ENCODE results near the gene ATP6V1B1.

ATP6V1B1 gene

DNA sequence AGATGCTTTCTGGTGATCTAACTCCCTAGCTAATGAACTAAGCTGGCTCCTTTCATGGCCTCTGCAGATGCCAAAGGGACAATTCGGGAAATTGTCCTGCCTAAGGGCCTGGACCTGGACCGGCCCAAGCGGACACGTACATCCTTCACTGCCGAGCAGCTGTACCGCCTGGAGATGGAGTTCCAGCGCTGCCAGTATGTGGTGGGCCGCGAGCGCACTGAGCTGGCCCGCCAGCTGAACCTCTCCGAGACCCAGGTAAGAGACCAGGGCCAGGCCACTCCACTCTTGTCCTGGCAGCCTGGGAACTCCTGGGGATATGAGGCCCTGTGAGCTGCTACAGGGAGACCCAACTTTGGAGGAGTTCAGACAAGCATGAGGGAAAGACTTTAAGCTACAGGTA lies 14.7 kb upstream of the ATP6V1B1 start:
- TF ChIP-seq YY1 (IDR thresholded peaks at IDR 0.05; ENCODE audit: low read depth): no peak
- TF ChIP-seq CEBPB (IDR thresholded peaks at IDR 0.05): no peak
- no peak for TF ChIP-seq RAD21 (IDR thresholded peaks at IDR 0.05; ENCODE audit: low read depth)
- TF ChIP-seq TAF1 (IDR thresholded peaks at IDR 0.05; ENCODE audit: low read depth): no peak
- TF ChIP-seq EP300 (IDR thresholded peaks at IDR 0.05; ENCODE audit: borderline replicate concordance): no peak
- TF ChIP-seq TCF12 (IDR thresholded peaks at IDR 0.05; ENCODE audit: low read depth): no peak
- no peak for TF ChIP-seq CREB1 (IDR thresholded peaks at IDR 0.05; ENCODE audit: low read depth)
- TF ChIP-seq EGR1 (IDR thresholded peaks at IDR 0.05): no peak
- TF ChIP-seq, protein P1, sequence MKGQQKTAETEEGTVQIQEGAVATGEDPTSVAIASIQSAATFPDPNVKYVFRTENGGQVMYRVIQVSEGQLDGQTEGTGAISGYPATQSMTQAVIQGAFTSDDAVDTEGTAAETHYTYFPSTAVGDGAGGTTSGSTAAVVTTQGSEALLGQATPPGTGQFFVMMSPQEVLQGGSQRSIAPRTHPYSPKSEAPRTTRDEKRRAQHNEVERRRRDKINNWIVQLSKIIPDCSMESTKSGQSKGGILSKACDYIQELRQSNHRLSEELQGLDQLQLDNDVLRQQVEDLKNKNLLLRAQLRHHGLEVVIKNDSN (IDR thresholded peaks at IDR 0.05): no peak
- TF ChIP-seq NFIC (IDR thresholded peaks at IDR 0.05): no peak
- no peak for TF ChIP-seq TEAD4 (IDR thresholded peaks at IDR 0.05)
- TF ChIP-seq, protein P2, sequence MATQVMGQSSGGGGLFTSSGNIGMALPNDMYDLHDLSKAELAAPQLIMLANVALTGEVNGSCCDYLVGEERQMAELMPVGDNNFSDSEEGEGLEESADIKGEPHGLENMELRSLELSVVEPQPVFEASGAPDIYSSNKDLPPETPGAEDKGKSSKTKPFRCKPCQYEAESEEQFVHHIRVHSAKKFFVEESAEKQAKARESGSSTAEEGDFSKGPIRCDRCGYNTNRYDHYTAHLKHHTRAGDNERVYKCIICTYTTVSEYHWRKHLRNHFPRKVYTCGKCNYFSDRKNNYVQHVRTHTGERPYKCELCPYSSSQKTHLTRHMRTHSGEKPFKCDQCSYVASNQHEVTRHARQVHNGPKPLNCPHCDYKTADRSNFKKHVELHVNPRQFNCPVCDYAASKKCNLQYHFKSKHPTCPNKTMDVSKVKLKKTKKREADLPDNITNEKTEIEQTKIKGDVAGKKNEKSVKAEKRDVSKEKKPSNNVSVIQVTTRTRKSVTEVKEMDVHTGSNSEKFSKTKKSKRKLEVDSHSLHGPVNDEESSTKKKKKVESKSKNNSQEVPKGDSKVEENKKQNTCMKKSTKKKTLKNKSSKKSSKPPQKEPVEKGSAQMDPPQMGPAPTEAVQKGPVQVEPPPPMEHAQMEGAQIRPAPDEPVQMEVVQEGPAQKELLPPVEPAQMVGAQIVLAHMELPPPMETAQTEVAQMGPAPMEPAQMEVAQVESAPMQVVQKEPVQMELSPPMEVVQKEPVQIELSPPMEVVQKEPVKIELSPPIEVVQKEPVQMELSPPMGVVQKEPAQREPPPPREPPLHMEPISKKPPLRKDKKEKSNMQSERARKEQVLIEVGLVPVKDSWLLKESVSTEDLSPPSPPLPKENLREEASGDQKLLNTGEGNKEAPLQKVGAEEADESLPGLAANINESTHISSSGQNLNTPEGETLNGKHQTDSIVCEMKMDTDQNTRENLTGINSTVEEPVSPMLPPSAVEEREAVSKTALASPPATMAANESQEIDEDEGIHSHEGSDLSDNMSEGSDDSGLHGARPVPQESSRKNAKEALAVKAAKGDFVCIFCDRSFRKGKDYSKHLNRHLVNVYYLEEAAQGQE (IDR thresholded peaks at IDR 0.05; ENCODE audit: low read depth): no peak
- TF ChIP-seq ZBTB7A (IDR thresholded peaks at IDR 0.05; ENCODE audit: low read depth): no peak
- TF ChIP-seq FOXM1 (IDR thresholded peaks at IDR 0.05; ENCODE audit: borderline replicate concordance, low read depth): no peak
- TF ChIP-seq, protein P3, sequence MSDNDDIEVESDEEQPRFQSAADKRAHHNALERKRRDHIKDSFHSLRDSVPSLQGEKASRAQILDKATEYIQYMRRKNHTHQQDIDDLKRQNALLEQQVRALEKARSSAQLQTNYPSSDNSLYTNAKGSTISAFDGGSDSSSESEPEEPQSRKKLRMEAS (IDR thresholded peaks at IDR 0.05): no peak

DNA sequence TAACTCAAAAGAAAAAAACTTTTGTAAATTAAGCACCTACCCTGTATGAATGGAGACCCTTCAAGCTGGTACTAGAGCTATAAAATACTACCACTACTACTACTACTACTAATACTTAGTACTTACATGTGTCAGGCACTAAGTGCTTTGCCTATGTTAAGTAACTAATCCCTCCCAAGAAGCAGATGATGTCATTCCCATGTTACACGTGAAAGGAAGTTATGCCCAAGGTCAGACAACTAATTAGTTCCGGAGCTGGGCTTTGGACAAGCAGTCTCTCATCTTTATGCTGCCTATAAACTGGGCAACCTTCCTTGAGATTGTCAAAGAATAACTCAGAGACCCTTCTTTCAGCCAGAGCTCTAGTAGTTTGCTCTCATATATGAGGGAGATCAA lies 13.9 kb upstream of the ATP6V1B1 start:
- TF ChIP-seq TCF12 (IDR thresholded peaks at IDR 0.05; ENCODE audit: low read depth) (no peak), CEBPB (IDR thresholded peaks at IDR 0.05) (no peak), TEAD4 (IDR thresholded peaks at IDR 0.05) (no peak), ZBTB7A (IDR thresholded peaks at IDR 0.05; ENCODE audit: low read depth) (no peak), TAF1 (IDR thresholded peaks at IDR 0.05; ENCODE audit: low read depth) (no peak), EP300 (IDR thresholded peaks at IDR 0.05; ENCODE audit: borderline replicate concordance) (no peak), FOXM1 (IDR thresholded peaks at IDR 0.05; ENCODE audit: borderline replicate concordance, low read depth) (no peak), YY1 (IDR thresholded peaks at IDR 0.05; ENCODE audit: low read depth) (no peak), RAD21 (IDR thresholded peaks at IDR 0.05; ENCODE audit: low read depth) (no peak), NFIC (IDR thresholded peaks at IDR 0.05) (no peak), CREB1 (IDR thresholded peaks at IDR 0.05; ENCODE audit: low read depth) (no peak), EGR1 (IDR thresholded peaks at IDR 0.05) (no peak)
- TF ChIP-seq, protein P3 (IDR thresholded peaks at IDR 0.05): no peak
- TF ChIP-seq, protein P2 (IDR thresholded peaks at IDR 0.05; ENCODE audit: low read depth): no peak
- TF ChIP-seq, protein P1 (IDR thresholded peaks at IDR 0.05): no peak

DNA sequence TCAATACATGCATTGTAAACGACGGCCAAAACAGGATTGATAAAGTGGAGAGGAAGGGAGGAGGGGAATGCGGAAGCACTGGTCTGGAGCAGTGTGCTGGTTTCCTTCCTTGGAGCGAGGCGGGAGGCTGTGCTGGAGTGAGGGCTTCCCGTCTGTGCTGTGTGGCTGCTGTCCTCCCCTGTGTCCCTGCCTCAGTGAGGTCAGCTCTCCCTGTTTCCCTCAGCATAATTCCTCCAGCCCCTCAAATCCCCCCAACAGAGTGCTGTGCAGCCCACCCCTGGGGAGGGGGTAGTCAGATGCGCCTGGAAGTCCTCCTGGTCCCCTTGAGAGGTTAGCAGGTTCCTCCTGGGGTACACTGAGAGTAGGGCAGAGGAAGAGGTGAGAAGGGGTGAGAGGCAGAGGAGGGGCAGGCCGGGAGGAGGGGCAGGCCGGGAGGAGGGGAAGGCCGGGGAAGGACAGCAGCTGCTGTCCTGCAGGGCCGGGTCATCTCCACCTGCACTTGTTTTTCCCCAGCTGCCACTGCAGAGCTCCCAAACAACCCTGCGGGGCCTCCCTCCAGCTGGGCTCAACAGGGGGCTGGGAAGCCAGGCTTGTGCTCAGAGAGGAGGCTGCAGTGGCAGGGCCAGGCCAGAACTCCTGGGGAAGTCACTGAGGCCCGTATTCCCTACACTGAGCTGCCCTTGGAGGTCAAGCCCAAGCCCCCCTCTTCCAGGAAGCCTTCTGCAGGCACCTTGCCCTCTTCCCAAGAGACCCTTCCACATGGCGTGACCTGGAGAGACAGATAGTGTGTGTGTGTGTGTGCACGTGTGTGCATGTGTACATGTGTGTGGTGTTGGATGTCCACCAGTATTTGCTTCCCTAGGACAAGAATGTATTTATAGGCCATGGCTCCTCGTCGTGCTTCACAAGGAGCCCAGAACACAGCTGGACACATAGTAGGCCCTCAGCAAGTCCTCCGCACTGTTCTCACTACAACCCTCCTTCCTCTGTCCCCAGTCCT lies 13.2 kb upstream of the ATP6V1B1 start:
- TF ChIP-seq ZBTB7A (IDR thresholded peaks at IDR 0.05; ENCODE audit: low read depth) (no peak), FOXM1 (IDR thresholded peaks at IDR 0.05; ENCODE audit: borderline replicate concordance, low read depth) (no peak), EP300 (IDR thresholded peaks at IDR 0.05; ENCODE audit: borderline replicate concordance) (no peak), CREB1 (IDR thresholded peaks at IDR 0.05; ENCODE audit: low read depth) (no peak), YY1 (IDR thresholded peaks at IDR 0.05; ENCODE audit: low read depth) (no peak), TEAD4 (IDR thresholded peaks at IDR 0.05) (no peak), TAF1 (IDR thresholded peaks at IDR 0.05; ENCODE audit: low read depth) (no peak)
- TF ChIP-seq, protein P3 (IDR thresholded peaks at IDR 0.05): no peak
- TF ChIP-seq, protein P2 (IDR thresholded peaks at IDR 0.05; ENCODE audit: low read depth): no peak
- TF ChIP-seq, protein P1 (IDR thresholded peaks at IDR 0.05): no peak
